Measurements from ENCODE around the gene SPG7.

The SPG7 gene

GRCh38 chr16:89573826-89574680 is 65.8 kb downstream of the SPG7 start:
- TF ChIP-seq EZH2 (IDR thresholded peaks at IDR 0.05; ENCODE audit: borderline replicate concordance, low read depth, low read length, severe bottlenecking) (no peak), CTCF (IDR thresholded peaks at IDR 0.05; ENCODE audit: borderline replicate concordance, extremely low read depth, low read length, poor library complexity, severe bottlenecking) (no peak)
- no peak overlapping the region for H3K4me2 ChIP-seq (ENCODE audit: insufficient read depth, low read length)
- H3K4me1 ChIP-seq (ENCODE audit: insufficient read depth, low read length) = peaks cover 15% of the 10 kb centered on the region
- no peak overlapping the region for H3K4me3 ChIP-seq (ENCODE audit: low read depth in 1 of 2, low read length in 2 of 2)
- no peak for DNase-seq
- no peak for ATAC-seq (ENCODE audit: insufficient read depth, low read depth)
- no peak overlapping the region for H3K9ac ChIP-seq (ENCODE audit: low read depth, low read length)
- no peak overlapping the region for H2AFZ ChIP-seq (ENCODE audit: low read depth, low read length)
- H3K9me3 ChIP-seq (ENCODE audit: insufficient read depth, low read length, severe bottlenecking) = no peaks in the 10 kb centered on the region
- peaks cover 6% of the 10 kb centered on the region; the same call in 1 of the 2 replicates for H3K36me3 ChIP-seq (ENCODE audit: insufficient read depth, low read length)
- peaks cover 12% of the 10 kb centered on the region for H3K79me2 ChIP-seq (ENCODE audit: insufficient read depth, low read length)
- H3K27me3 ChIP-seq (ENCODE audit: insufficient read depth, low read length, poor library complexity) = no peaks in the 10 kb centered on the region
- H4K20me1 ChIP-seq (ENCODE audit: insufficient read depth, low read length) = peaks cover 10% of the 10 kb centered on the region; the same call in 1 of the 2 replicates
- H3K27ac ChIP-seq (ENCODE audit: low read length) = no peak overlapping the region

- TF ChIP-seq CTCF (IDR thresholded peaks at IDR 0.05; ENCODE audit: borderline replicate concordance, extremely low read depth, low read length, poor library complexity, severe bottlenecking) = no peak
- TF ChIP-seq EZH2 (IDR thresholded peaks at IDR 0.05; ENCODE audit: borderline replicate concordance, low read depth, low read length, severe bottlenecking) = no peak
- no peaks in the 10 kb centered on the region for H3K27me3 ChIP-seq (ENCODE audit: insufficient read depth, low read length, poor library complexity)
- H3K27ac ChIP-seq (ENCODE audit: low read length) = no peak overlapping the region
- peak overlapping the region in 1 of 2 experiments; percentile 61; a peak in 1 of 4 replicates for H3K4me3 ChIP-seq (ENCODE audit: low read depth in 1 of 2, low read length in 2 of 2)
- H3K4me1 ChIP-seq (ENCODE audit: insufficient read depth, low read length) = peaks cover 15% of the 10 kb centered on the region
- H2AFZ ChIP-seq (ENCODE audit: low read depth, low read length) = no peak overlapping the region
- peak overlapping the region; percentile 78 for H3K4me2 ChIP-seq (ENCODE audit: insufficient read depth, low read length)
- peaks cover 6% of the 10 kb centered on the region for H3K9me3 ChIP-seq (ENCODE audit: insufficient read depth, low read length, severe bottlenecking)
- ATAC-seq (ENCODE audit: insufficient read depth, low read depth) (no peak), DNase-seq (no peak)
- H3K79me2 ChIP-seq (ENCODE audit: insufficient read depth, low read length) = peaks cover 12% of the 10 kb centered on the region
- H4K20me1 ChIP-seq (ENCODE audit: insufficient read depth, low read length) = 0 out of 2 replicates have a peak, but pooled peaks cover 5% of the 10 kb centered on the region
- peak overlapping the region; percentile 62; the same call in 1 of the 2 replicates for H3K9ac ChIP-seq (ENCODE audit: low read depth, low read length)
- peaks cover 12% of the 10 kb centered on the region for H3K36me3 ChIP-seq (ENCODE audit: insufficient read depth, low read length)
Measured at GRCh38 chr16:89574681-89575246, 66.6 kb downstream of the SPG7 start.

GRCh38 chr16:89575247-89576152 is 67.3 kb downstream of the SPG7 start, which contains the start of gene CPNE7:
CPNE7 (plus strand) TSS chr16:89575758; CDS start chr16:89575898, 140 bp downstream.
- H3K9ac ChIP-seq (ENCODE audit: low read depth, low read length) = peak within 1 kb of the TSS; percentile 62
- peak within 1 kb of the TSS; percentile 78 for H3K4me2 ChIP-seq (ENCODE audit: insufficient read depth, low read length)
- H3K4me1 ChIP-seq (ENCODE audit: insufficient read depth, low read length) = peaks cover 15% of the 10 kb centered on the region
- DNase-seq = no peak
- no peaks in the 10 kb centered on the region for H3K27me3 ChIP-seq (ENCODE audit: insufficient read depth, low read length, poor library complexity)
- peak within 1 kb of the TSS; percentile 10 to 61; a peak in 3 of 4 replicates for H3K4me3 ChIP-seq (ENCODE audit: low read depth in 1 of 2, low read length in 2 of 2)
- H2AFZ ChIP-seq (ENCODE audit: low read depth, low read length) = peak within 1 kb of the TSS; percentile 68
- TF ChIP-seq CTCF (IDR thresholded peaks at IDR 0.05; ENCODE audit: borderline replicate concordance, extremely low read depth, low read length, poor library complexity, severe bottlenecking) (no peak), EZH2 (IDR thresholded peaks at IDR 0.05; ENCODE audit: borderline replicate concordance, low read depth, low read length, severe bottlenecking) (no peak)
- 0 out of 2 replicates have a peak, but pooled peaks cover 5% of the 10 kb centered on the region for H4K20me1 ChIP-seq (ENCODE audit: insufficient read depth, low read length)
- H3K79me2 ChIP-seq (ENCODE audit: insufficient read depth, low read length) = peaks cover 12% of the 10 kb centered on the region
- H3K36me3 ChIP-seq (ENCODE audit: insufficient read depth, low read length) = peaks cover 15% of the 10 kb centered on the region
- peak within 1 kb of the TSS; percentile 60; the same call in 1 of the 2 replicates for H3K27ac ChIP-seq (ENCODE audit: low read length)
- peaks cover 8% of the 10 kb centered on the region for H3K9me3 ChIP-seq (ENCODE audit: insufficient read depth, low read length, severe bottlenecking)
- ATAC-seq (ENCODE audit: insufficient read depth, low read depth) = peak; percentile 49; the same call in 2 of the 3 replicates
